Neural progenitor cell (in vitro differentiated cells): ENCODE results near the gene UBAP2L. TPM values are rescaled to one million over a fixed set of nuclear protein-coding genes. Genes with fewer than 3 reads are reported as not detected.

Source experiments
- DNase-seq: peaks from one replicate; pipeline ENCODE4 v3.0.0-alpha.2; 2016; ENCODE audit warnings: low spot score
- H2AFZ ChIP-seq: fragments of 200-600 bp; sonication (generic); replicated peaks from 2 replicates; pipeline ENCODE4 v1.6.1; 2016; ENCODE audit warnings: antibody characterized with exemption
- H3F3A ChIP-seq: fragments of 200-600 bp; sonication (generic); 2 replicates; pipeline ENCODE4 v1.6.1; 2016; ENCODE audit warnings: antibody characterized with exemption, low read depth
- H3K27ac ChIP-seq: fragments of 200-600 bp; sonication (generic); 2 replicates; pipeline ENCODE4 v1.5.1; 2016; ENCODE audit warnings: mild to moderate bottlenecking
- H3K27me3 ChIP-seq: fragments of 200-600 bp; sonication (generic); 2 replicates; pipeline ENCODE4 v1.6.1; 2016; ENCODE audit warnings: mild to moderate bottlenecking, moderate library complexity
- H3K36me3 ChIP-seq: fragments of 200-600 bp; sonication (generic); 2 replicates; pipeline ENCODE4 v1.5.1; 2016
- H3K4me1 ChIP-seq: fragments of 200-600 bp; sonication (generic); 2 replicates; pipeline ENCODE4 v1.6.1; 2016; ENCODE audit warnings: mixed run types
- H3K4me2 ChIP-seq: fragments of 200-600 bp; sonication (generic); 2 replicates; pipeline ENCODE4 v1.6.1; 2016
- H3K4me3 ChIP-seq: fragments of 200-600 bp; sonication (generic); 2 replicates; pipeline ENCODE4 v1.5.1; 2016
- H3K79me2 ChIP-seq: fragments of 200-600 bp; sonication (generic); 2 replicates; pipeline ENCODE4 v1.6.1; 2016; ENCODE audit warnings: low read depth
- H3K9ac ChIP-seq: fragments of 200-600 bp; sonication (generic); 2 replicates; pipeline ENCODE4 v1.6.1; 2016
- H3K9me3 ChIP-seq: fragments of 200-600 bp; sonication (generic); 2 replicates; pipeline ENCODE4 v1.5.1; 2016; ENCODE audit warnings: low read depth
- H4K20me1 ChIP-seq: fragments of 200-600 bp; sonication (generic); 2 replicates; pipeline ENCODE4 v1.6.1; 2016; ENCODE audit warnings: low read depth
- H3K27ac Mint-ChIP-seq: 3 replicates; pipeline ENCODE4 v1.8.0; 2021; ENCODE audit warnings: mixed read lengths
- H3K27me3 Mint-ChIP-seq: 2 replicates; pipeline ENCODE4 v1.8.0; 2022; ENCODE audit warnings: low read depth, mild to moderate bottlenecking, inconsistent platforms, moderate library complexity, mixed read lengths; ENCODE audit not compliant: insufficient read depth
- H3K36me3 Mint-ChIP-seq: 3 replicates; pipeline ENCODE4 v1.8.0; 2021; ENCODE audit warnings: mixed read lengths
- H3K4me1 Mint-ChIP-seq: 3 replicates; pipeline ENCODE4 v1.8.0; 2021; ENCODE audit warnings: mixed read lengths
- H3K4me3 Mint-ChIP-seq: 3 replicates; pipeline ENCODE4 v1.8.0; 2021; ENCODE audit warnings: mild to moderate bottlenecking, moderate library complexity, mixed read lengths
- H3K9me3 Mint-ChIP-seq: 3 replicates; pipeline ENCODE4 v1.8.0; 2020; ENCODE audit warnings: mixed read lengths
- EZH2 ChIP-seq: fragments of 200-600 bp; sonication (generic); IDR thresholded peaks from 2 replicates; pipeline ENCODE4 v1.6.1; 2017; ENCODE audit warnings: antibody characterized with exemption, mild to moderate bottlenecking, moderate library complexity
- EZH2phosphoT487 ChIP-seq: fragments of 200-600 bp; sonication (generic); IDR thresholded peaks from 2 replicates; pipeline ENCODE4 v1.6.1; 2017; ENCODE audit warnings: antibody characterized with exemption
- total RNA-seq: library from RNA; depleted of rRNA; stranded (reverse); fragments of >200 nt; gene quantifications from 2 replicates; pipeline ENCODE4 v1.2.3, GENCODE V29; 2015; ENCODE audit warnings: low replicate concordance
- TF ChIP-seq, protein P1 (sequence below): fragments of 200-600 bp; sonication (generic); IDR thresholded peaks from 2 replicates; pipeline ENCODE4 v1.5.1; 2017; ENCODE audit warnings: antibody characterized with exemption, mild to moderate bottlenecking

The UBAP2L gene
- total RNA-seq, 1 donor from 2014 or later = 148 TPM

DNA sequence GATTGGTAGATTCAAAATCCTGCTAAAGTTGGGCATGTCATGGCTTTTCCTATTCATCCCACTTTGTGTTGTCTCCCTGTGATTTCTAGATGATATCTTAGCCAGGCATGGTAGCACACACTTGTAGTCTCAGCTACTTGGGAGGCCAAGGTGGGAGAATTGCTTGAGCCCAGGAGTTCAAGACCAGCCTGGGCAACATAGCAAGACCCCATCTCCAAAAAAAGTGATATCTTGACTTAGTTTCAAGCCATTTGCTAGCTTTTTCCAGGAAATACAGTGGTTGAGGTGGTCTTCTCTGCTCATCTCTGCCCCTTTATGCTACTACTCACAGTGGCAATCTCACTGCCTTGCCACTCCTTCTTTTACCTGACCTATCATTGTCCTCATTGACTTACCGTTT is 39.4 kb downstream of the UBAP2L start:
- Histone ChIP-seq H3K79me2 (no peaks in the 10 kb centered on the region), H3K9ac (no peak overlapping the region), H3K9me3 (no peaks in the 10 kb centered on the region), H3K27me3 (no peaks in the 10 kb centered on the region), H3K36me3 (peaks cover 30% of the 10 kb centered on the region), H3K4me3 (no peak overlapping the region), H3K4me2 (no peak overlapping the region), H3F3A (peaks cover 2% of the 10 kb centered on the region), H3K4me1 (no peaks in the 10 kb centered on the region), H3K27ac (no peak overlapping the region), H4K20me1 (peaks cover 23% of the 10 kb centered on the region), H2AFZ (no peak overlapping the region)
- no peak overlapping the region for H3K4me3 Mint-ChIP-seq
- peaks cover 42% of the 10 kb centered on the region for H3K36me3 Mint-ChIP-seq
- no peak overlapping the region for H3K27ac Mint-ChIP-seq
- no peaks in the 10 kb centered on the region for H3K4me1 Mint-ChIP-seq
- DNase-seq = no peak
- H3K9me3 Mint-ChIP-seq = no peaks in the 10 kb centered on the region
- peaks cover 2% of the 10 kb centered on the region for H3K27me3 Mint-ChIP-seq
- no peak for TF ChIP-seq EZH2
- TF ChIP-seq, protein P1, sequence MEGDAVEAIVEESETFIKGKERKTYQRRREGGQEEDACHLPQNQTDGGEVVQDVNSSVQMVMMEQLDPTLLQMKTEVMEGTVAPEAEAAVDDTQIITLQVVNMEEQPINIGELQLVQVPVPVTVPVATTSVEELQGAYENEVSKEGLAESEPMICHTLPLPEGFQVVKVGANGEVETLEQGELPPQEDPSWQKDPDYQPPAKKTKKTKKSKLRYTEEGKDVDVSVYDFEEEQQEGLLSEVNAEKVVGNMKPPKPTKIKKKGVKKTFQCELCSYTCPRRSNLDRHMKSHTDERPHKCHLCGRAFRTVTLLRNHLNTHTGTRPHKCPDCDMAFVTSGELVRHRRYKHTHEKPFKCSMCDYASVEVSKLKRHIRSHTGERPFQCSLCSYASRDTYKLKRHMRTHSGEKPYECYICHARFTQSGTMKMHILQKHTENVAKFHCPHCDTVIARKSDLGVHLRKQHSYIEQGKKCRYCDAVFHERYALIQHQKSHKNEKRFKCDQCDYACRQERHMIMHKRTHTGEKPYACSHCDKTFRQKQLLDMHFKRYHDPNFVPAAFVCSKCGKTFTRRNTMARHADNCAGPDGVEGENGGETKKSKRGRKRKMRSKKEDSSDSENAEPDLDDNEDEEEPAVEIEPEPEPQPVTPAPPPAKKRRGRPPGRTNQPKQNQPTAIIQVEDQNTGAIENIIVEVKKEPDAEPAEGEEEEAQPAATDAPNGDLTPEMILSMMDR = no peak
- no peak for TF ChIP-seq EZH2phosphoT487

DNA sequence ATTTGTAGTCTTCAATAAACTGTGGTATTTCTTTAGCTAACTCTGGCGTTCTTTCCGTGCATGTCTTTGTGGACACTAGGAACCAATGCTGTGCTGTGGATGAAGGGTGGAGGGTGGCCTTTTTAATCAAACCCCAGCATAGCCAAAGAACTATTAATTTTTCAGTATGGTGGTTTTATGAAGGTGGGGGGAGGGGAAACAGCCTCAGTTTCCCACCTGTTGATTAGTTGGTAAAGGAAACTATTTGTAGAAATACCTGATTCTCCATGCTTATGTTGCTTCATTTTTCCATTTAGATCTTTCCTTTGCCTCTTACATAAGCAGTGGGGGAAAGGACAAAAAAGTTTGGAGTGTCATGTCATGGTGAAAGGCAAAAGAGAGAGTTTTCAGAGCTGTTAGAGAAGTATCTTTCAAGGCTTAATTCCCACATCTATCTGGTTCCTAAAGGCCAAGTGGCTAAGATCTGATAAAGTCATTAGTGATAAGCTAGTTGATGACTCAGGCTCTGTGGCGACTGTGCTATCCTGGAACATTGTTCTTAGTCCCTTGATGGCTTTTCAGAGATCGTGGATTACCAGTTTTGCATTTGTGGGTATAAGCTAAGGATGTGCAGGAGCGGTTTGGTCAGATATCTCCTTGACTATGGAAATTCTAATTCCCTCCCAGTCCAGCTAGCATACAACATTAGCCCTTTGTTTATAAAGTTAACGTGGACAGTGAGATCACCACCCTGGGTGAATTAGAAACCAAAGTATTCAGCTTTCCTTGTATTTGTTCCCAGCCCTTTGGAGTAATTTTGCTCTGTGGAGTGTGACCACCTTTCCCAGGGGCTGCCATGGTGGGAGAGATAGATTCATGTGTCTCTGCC is 42.9 kb downstream of the UBAP2L start:
- no peaks in the 10 kb centered on the region for H3K4me1 Mint-ChIP-seq
- H3K36me3 ChIP-seq = peaks cover 10% of the 10 kb centered on the region

DNA sequence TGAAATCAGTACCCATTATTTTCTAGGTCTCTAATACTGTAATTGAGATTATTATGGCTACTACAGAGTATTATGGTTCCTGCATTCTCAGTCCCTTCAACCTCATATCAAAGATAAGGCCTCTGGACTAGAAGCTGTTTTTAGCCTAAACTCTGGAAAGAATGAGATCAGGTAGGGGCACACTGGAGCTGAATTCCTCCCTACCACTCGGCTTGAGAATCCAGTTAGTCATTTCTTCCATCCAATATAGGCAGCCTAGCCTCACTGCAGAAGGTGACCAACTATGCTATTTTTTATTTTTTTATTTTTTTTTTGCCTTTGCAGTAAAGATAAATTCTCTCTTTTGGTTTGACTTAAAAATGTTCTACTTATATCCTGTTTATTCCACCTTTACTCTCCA is 43.7 kb downstream of the UBAP2L start:
- TF ChIP-seq EZH2phosphoT487 = no peak
- TF ChIP-seq, protein P1 = no peak
- no peak for TF ChIP-seq EZH2
- no peak overlapping the region for H2AFZ ChIP-seq
- H3K4me1 ChIP-seq = no peaks in the 10 kb centered on the region
- peaks cover 26% of the 10 kb centered on the region for H3K36me3 Mint-ChIP-seq
- peaks cover 5% of the 10 kb centered on the region for H3K36me3 ChIP-seq
- H3K27me3 ChIP-seq = no peaks in the 10 kb centered on the region
- H3K4me2 ChIP-seq = no peak overlapping the region
- no peak overlapping the region for H3K4me3 Mint-ChIP-seq
- no peak for DNase-seq
- peaks cover 14% of the 10 kb centered on the region for H4K20me1 ChIP-seq
- no peaks in the 10 kb centered on the region for H3K4me1 Mint-ChIP-seq
- no peak overlapping the region for H3K4me3 ChIP-seq
- no peaks in the 10 kb centered on the region for H3K9me3 ChIP-seq
- H3K27me3 Mint-ChIP-seq = peaks cover 4% of the 10 kb centered on the region
- no peaks in the 10 kb centered on the region for H3K79me2 ChIP-seq
- H3K27ac Mint-ChIP-seq = no peak overlapping the region
- H3K9me3 Mint-ChIP-seq = no peaks in the 10 kb centered on the region
- H3F3A ChIP-seq = peaks cover 2% of the 10 kb centered on the region
- no peak overlapping the region for H3K27ac ChIP-seq
- no peak overlapping the region for H3K9ac ChIP-seq

More for the DNA sequence above, 42.9 kb downstream of the UBAP2L start:
- TF ChIP-seq EZH2 (no peak), EZH2phosphoT487 (no peak)
- TF ChIP-seq, protein P1 = no peak
- H3K4me2 ChIP-seq = no peak overlapping the region
- no peaks in the 10 kb centered on the region for H3K79me2 ChIP-seq
- H3K27ac ChIP-seq = no peak overlapping the region
- H3K4me3 Mint-ChIP-seq = no peak overlapping the region
- H4K20me1 ChIP-seq = peaks cover 20% of the 10 kb centered on the region
- H3K9ac ChIP-seq = no peak overlapping the region
- H3K4me1 ChIP-seq = no peaks in the 10 kb centered on the region
- H3K9me3 ChIP-seq = no peaks in the 10 kb centered on the region
- H3K27me3 ChIP-seq = no peaks in the 10 kb centered on the region
- H2AFZ ChIP-seq = no peak overlapping the region
- no peak overlapping the region for H3K27ac Mint-ChIP-seq
- H3K27me3 Mint-ChIP-seq = peaks cover 2% of the 10 kb centered on the region
- peaks cover 26% of the 10 kb centered on the region for H3K36me3 Mint-ChIP-seq
- H3K4me3 ChIP-seq = no peak overlapping the region
- DNase-seq = no peak
- peaks cover 2% of the 10 kb centered on the region for H3F3A ChIP-seq
- no peaks in the 10 kb centered on the region for H3K9me3 Mint-ChIP-seq
